HG03354 (cell line): ENCODE measurements around the gene ZXDC.

Experiments used
- ATAC-seq: cut with Tn5 transposase; IDR thresholded peaks from one replicate; pipeline ENCODE4 v1.9.1; 2021; ENCODE audit warnings: mild to moderate bottlenecking; ENCODE audit not compliant: unreplicated experiment, poor library complexity, severe bottlenecking

ZXDC gene

DNA sequence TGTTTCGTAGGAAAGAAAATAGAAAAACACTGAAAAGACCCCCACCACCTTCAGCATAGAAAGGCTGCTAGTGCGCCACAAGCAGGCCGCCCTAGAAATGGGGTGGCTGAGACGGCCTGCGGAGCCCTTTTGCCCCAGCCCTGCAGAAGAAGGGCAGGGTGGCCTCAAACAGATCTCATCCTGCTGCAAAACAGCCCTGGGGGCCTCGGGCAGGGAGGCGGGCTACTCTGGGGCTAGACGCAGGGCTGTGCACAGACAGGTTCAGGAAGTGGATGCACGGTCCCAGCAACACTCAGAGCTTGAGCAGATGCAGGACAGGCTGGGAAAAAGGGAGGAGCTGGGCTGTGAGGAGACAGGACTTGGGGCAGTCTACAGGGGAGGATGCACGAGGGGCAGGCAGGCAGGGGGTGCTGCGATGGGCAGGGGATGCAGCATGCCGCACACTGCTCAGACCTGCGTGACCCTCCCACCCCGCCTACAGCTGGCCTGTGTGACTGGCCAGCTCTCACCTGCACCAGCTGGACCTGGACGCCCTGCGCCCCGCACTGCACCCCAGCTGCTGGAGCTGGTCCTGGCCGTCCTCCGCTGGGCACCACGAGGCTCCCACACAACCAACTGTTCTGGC lies 34.3 kb downstream of the ZXDC start:
- ATAC-seq: no peak

DNA sequence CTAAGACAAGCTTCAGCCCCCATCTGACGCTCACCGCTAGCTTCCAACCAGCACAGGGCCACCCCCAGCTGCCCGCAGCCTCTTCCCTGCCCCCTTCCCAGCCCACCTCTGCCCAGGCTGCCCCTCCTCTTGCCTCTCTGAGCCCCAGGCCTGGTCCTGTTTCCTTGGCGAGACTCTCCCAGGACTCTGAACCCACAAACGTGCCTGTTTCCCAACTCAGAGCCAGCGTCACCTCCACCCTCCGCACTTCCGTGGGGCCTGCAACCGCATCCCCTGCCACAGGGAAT lies 35.0 kb downstream of the ZXDC start:
- no peak for ATAC-seq

DNA sequence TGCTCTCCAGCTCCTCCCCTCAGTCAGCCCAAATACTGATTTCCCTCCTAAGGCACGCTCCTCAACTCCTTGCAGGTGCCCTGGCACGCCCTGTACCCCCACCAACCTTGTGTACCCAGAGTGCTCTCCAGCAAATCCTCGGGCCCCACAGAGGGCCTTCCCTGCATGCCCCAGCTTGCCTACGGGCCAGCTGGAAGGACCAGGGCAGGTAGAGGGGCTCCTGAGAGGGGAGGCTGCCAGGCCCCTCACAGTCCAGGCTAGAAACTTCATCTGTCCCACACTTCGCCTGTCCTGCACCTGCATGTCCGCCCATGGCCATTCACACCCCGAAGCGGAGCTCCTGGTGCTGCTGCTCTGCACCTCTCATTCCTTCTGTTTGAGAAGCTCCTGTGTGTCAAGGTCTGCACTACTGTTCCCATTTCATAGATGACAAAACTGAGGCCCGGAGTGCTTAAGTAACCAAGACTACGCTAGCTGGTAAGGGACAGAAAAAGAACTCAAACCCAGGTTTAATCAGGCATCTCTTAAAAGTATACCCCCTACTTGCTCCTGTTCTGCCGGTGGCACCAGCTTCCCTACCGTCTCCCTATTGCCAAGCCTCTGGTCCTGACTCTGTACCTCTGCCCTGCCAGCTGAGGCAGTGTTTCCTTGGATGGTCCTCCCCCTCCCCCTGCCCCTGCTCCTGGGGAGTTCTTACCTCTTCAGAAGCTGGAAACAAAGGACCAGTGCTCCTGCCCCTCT lies 35.6 kb downstream of the ZXDC start:
- no peak for ATAC-seq

DNA sequence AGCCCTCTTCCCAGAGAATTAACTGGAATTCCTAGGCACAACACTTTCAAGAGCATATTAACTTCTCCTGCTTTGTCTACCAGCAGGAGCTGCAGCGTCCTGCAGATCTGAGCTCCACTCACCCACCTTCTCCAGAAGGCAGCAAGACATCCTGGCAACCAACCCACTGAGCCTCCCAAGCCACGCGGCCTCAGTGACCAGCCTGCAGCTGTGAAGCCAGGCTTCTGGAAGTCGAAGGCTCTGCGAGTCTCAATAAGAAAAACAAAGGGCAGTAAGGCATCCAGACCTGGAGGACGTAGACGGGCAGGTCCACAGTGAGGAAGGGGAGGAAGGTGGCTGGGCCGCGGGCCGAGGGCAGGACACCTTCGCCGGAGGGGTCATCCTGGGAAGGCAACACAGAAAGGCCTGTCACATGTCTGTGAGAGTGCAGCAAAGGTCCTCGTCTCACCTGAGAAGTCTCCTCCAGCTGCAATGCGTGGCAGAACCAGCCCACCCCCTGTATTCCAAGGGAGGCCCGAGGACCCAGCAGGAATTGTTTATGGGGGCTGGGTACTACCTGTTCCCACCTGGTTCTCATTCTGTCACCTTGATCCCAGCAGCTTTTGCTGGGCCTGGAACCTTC lies 36.2 kb downstream of the ZXDC start:
- ATAC-seq: no peak

DNA sequence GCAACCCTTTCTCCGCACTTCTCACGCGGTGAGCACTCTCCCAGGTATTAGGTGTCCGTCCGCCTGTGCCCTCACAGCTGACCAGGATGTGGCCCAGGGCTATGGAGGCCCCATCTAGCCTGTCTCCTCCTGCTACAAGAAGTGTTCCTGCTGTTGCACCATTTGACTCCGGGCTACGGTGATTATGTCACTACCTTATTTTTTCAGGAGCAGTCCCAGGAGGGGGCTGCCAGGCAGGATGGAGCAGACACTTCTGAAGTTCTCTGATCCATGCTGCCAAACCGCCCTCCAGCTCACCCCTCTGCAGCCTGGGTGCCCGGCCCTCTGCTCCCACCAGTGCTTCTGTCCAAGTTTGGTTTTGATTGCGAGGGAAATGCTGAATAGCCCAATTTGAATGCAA lies 36.9 kb downstream of the ZXDC start:
- ATAC-seq: no peak

DNA sequence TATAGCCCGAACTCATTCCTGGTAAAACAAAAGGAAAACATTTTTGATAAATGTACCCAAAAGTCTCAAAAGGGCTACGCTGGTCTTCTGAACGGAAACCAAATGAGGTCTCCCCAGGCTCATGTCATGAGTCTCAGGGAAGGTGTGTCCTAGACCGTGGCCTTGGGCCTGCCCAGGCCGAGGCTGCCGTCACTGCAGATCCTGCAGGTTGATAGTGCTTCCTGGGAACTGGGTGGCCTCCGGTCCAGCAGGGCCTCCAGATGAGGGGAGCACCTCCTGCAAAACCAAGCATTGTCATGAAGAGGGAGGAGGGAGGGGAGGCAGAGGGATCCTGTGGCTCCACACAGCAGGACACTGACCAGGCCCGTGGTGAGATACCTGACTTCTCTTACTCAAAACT lies 37.5 kb downstream of the ZXDC start:
- ATAC-seq: no peak

DNA sequence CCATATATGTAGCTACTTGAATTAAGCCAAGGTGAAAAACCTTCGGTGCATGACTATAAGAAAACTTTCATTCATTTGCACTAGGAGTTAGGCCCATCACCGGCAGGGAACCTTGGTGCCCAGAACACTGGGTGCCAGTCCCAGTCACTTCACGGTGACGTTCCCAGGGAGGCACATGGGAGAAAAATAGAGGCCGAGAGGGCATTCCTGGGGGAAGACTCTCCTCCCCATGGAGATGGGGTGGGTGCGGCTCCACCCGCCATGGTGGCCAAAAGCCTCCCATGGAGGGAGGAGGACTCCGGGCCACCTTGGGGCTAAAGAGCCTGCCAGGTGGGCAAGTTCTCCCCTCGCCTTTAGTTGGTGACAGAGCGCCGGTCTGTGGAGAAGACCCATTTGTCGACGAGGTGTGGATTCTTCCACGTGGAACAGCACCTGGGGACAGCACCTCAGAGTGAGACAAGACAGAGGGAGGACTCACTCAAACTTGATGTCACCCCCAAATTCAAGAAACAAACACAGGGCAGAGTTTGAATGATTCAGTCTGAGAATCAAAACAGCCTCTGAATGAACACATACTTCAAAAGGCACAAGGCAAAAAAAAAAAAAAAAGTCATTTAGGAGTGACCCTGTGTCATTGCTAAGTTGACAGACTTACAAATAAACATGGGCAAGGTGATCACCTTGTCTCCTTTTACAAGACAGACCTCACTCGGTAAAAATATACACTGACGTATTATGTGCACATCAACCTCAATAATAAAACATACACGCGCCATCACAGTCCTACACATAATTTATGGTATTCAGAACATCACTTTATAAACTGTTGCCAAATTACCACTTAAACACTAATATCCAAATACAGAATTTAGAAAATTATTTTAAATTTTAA lies 38.6 kb downstream of the ZXDC start:
- no peak for ATAC-seq

DNA sequence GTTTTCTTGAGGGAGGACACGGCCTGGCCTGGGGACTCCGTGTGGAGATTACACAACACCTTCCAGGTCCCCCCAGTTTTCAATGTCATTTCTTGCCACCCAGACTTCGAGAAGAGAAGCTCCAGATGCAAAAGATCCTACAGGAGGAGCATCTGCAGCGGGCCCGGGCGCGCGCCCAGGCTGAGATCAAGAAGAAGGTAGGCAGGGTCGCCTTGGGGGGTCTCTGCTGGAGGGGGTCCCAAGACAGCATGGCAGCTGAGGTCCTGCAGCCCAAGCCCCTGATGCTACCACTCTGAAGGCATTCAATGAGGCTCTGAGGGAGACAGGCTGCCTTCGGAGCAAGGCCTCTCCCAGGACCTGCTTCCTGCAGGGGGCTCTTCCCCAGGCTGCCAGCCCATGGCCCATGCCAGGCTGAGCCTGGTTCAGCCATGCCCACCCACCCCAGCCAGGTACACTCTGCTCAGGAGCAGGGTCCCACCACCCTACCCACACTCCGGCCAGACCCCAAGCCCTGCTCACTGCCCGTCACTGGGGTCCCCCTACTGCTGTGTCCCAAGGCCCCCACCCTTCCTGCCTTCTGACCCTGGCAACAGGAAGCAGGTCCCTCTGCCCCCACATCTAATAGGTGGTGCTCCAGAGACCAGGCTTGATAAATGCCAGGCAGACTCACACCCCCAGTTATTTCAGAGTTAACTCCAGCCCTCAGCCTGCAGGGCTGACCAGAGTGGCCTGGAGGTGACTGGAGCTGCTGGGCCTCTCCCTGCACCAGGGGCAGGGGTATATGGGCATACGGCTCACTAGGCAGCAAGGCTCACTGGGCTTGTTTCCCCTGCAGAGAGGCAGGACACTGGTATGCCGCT lies 40.0 kb downstream of the ZXDC start:
- ATAC-seq: no peak

DNA sequence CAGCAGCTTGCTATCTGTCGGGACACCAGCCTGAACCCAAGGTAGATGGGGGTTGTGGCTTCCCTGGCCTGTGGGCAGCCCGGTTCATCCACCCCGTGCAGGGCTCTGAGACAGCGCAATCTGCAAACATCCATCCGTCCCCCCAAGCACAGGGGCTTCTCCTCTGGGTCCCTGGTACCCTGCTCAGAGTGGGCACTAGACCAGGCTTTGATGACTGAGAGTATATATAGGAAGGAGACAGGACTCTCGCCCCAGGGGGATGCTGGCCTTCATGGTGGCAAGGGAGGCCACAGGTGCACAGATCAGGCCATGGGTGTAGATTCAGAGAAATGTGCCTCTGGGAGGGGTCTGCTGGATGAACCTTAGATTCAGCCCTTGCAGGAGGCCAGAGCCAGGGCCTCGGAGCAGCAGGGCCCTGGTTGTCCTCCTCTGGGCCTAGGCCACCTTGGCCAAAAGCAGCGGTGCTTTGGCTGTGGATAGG lies 40.7 kb downstream of the ZXDC start:
- no peak for ATAC-seq

DNA sequence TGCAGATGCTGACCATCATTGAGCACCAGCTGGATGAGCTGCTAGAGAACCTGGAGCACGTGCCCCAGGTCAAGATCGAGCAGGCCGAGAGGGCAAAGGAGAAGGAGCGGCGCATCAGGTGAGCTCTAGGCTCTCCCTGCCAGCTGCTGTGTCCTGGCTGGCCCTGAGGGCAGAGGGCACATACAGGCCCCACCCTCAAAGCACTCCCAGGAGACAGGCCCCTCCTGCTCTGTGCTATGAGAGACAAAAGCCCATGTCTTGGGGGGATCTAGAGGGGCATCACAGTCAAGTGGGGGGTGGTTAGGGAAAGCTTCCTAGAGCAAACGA lies 41.5 kb downstream of the ZXDC start:
- no peak for ATAC-seq

DNA sequence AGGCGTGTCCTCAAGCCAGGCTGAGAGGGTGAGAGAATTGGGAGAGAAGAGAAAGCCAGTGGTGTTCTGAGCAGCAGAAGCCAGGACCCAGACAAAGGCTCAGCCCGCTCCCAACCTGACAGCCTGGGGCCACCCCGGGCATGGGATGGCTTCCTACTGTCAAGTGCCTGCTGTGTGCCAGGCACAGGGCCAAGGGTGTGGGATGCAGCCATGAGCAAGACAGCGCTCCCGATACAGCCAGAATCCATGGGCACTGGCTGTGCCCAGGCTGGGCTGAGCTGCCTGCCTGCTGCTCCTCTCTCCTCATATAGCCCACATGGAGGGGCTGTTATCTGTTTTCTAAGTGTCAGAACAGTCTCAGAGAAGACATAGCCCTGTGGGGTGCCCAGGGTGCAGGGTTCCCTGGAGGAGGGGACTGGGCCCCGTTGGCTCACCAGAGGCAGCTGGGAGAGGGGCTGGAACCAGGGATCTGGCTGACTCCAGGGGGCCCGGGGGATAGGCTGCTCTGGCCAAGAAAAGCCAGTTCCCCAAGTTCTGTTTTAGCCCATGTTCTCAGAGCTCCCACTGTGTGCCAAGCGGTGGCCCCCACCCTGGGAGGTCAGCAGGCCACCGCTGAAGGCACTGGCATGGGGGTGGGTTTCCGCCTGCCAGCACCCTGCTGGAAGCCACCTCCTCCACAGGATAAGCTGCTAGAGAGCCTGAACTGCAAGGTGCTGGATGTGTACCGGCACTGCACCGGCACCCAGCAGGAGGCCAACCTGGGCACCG lies 42.0 kb downstream of the ZXDC start:
- no peak for ATAC-seq

DNA sequence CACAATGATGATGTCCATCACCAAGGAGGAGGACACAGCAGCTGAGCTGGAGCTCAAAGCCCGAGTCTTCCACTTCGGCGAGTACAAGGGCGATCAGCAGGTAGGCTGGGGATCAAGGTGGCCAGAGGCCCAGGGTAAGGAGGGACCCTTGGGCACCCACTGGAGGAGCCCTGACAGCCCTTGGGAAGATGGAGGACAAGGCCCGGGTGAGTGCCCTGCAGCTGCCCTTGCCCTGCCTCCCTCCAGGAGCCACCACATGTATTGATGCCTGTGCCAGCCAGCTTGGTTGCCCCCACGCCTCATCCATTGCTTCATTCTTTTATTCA lies 42.6 kb downstream of the ZXDC start:
- ATAC-seq: no peak

DNA sequence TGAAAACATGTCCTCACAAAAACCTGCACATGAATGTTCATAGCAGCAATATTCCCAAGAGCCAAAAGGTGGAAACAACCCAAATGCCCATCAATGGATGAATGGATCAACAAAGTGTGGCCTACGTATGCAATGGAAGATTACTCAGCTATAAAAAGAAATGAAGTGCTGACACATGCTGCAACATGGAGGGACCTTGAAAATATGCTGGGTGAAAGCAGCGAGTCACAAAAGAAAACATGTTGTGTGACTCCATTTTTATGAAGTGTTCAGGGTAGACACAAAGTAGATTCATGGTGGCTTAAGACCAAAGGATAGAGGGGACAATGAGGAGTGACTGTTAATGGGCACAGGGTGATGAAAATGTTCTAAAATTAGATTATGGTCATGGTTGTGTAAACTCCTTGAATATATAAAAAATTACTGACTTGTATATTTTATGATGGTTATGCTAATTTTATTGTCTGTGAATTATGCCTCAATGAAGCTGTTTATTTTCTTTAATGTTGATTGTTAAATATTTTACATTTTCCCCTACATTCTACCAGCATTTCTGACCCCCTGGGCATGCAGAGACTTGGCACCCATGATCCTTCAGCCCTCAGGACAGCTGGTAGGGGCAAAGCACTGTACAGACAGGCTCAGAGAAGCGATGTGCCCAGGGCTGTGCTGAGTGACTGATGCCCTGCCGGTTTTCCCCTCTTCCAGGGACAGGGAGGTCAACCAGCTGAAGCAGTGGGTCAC lies 43.2 kb downstream of the ZXDC start:
- no peak for ATAC-seq

DNA sequence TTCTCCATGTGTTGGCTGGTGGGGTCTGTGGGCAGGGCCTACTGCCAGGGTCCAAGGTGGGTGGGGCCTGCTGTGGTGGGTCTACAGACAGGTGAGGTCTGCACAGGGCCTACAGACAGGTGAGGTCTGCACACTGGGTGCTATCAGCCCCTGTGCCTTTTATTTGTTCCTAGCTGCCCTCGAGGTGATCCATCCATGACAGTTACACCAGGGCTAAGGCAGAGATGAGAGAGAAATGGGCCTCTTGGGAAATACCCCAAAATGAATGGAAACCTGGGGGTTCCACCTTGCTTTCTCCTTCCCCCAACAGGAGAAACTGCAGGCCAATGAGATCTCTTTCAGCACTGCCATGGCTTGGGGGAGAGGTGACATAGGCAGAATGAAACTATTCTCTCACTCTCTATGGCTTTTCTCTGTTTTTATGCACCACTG lies 44.6 kb downstream of the ZXDC start:
- no peak for ATAC-seq

DNA sequence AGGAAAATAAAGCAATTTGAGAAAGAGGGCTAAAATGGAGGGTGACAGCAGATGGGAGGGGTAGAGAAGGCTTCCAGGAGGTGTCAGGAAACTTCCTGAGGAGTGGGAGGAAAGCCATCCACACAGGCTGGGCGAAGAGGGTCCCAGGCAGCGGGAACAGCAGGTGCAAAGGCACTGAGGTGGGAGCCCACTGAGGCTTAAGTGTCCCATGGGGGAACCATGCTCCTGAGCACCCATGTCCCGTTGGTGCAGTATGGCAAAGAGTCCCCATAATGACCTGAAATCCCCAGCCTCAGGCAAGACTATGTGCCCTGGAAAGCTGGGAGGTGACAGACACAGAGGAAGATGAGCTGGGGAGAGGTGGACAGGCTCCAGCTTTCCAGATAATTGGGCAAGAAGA lies 50.9 kb downstream of the ZXDC start:
- ATAC-seq: no peak

DNA sequence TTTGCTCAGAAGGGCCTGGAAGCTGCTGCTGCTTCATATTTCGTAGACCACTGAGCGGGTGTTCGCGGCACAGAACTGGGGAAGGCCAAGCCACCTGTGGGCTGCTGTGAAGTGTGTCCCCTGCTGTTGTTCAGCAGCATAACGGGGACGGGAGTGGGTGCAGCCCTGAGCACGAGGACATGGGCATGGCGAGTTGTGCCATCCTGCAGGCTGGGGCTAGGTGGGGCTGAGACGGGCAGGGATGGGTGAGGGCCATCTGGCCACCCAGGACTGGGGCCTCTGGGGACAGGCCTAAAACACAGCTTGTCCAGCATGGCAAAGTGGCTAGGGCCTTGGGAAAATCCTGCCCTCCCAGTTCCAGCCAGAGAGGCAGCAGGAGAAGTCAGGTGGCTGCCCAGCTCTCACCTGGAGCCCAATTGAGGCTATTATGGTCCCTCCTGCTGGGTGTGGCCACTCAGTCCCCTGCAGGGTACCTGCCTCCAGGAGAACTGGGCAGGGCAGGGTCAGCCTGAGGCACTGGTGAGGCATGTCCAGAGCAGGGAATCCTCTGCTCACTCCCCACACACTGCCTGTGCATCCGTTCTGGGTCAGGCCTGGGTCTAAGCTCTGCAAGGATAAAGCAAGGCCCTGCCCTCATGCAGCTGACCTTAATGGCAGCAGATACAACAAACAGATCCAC lies 51.5 kb downstream of the ZXDC start:
- ATAC-seq: no peak

DNA sequence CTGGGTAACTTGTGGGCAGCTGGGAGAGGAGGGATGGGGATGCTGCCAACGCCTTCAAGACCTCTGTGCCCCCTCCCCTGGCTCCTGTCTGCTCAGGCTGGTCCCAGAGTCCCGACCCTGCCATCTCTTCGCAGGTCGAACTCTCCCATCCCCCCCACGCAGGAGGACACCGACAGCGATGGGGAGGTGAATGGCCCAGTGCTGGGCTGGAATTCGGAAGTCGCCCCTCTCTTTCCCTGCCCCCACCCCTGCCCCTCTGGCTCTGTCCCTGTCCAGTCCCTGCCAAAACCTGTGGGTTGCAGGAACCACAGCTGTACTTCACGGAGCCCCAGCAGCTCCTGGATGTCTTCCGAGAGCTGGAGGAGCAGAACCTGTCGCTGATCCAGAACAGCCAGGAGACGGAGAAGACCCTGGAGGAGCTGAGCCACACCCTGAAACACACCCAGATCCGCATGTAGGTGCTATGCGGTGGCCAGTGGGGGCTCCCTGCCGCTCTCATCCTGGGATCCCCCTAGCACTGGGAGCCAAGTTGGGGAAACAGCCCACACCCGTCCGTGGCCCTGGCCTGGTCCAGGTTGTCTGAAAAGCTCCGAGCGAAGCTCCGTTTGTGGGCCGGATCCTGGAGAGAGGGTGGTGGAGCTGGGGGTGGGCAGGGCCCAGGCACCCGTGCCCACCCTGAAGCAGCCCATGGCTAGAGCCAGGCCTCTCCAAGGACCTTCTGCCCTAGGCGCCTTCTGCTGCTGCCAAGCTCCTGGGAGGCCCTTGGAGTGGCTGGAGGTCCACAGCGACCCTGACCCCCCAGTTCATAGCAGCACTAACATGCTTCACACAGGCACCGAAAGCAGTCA lies 52.3 kb downstream of the ZXDC start:
- ATAC-seq: no peak
